Fibroblast of lung (primary cell): ENCODE results near the gene EPHB1. TPM values are rescaled to one million over a fixed set of nuclear protein-coding genes. Genes with fewer than 3 reads are reported as not detected.

Experiments used
- DNase-seq, 2 donors: peaks; one replicate each; pipeline versions ENCODE4 v3.0.0 to v3.0.0-alpha.2; 2010; ENCODE audit warnings: low read depth in 2 of 2
- H2AFZ ChIP-seq: 2 replicates; pipeline ENCODE4 v1.5.1; 2012; ENCODE audit warnings: low read length, control low read depth, inconsistent platforms
- H3K27ac ChIP-seq: 2 replicates; pipeline ENCODE4 v1.5.1; 2011; ENCODE audit warnings: low read length, control low read depth; ENCODE audit not compliant: insufficient read depth
- H3K27me3 ChIP-seq: 2 replicates; pipeline ENCODE4 v1.5.1; 2011; ENCODE audit warnings: mild to moderate bottlenecking, low read length; ENCODE audit not compliant: control insufficient read depth, insufficient read depth
- H3K36me3 ChIP-seq: 2 replicates; pipeline ENCODE4 v1.5.1; 2011; ENCODE audit warnings: low read length; ENCODE audit not compliant: control insufficient read depth, insufficient read depth
- H3K4me1 ChIP-seq: 2 replicates; pipeline ENCODE4 v1.5.1; 2011; ENCODE audit warnings: low read length; ENCODE audit not compliant: control insufficient read depth, insufficient read depth; ENCODE audit errors: extremely low read depth
- H3K4me2 ChIP-seq: 2 replicates; pipeline ENCODE4 v1.5.1; 2011; ENCODE audit warnings: low read length, control low read depth; ENCODE audit not compliant: insufficient read depth; ENCODE audit errors: extremely low read depth
- H3K4me3 ChIP-seq, 4 experiments: fragments of 200-600 bp in 1 of 4; sonication (generic) in 1 of 4; replicated peaks in 1 of 4; 2 replicates each; pipeline ENCODE4 v1.5.1; 2011 to 2016; ENCODE audit warnings: low read length in 4 of 4, low read depth in 3 of 4, mild to moderate bottlenecking in 3 of 4, control low read depth in 2 of 4, inconsistent platforms in 1 of 4, mixed read lengths in 1 of 4; ENCODE audit not compliant: insufficient read depth in 1 of 4; ENCODE audit errors: control extremely low read depth in 1 of 4
- H3K79me2 ChIP-seq: 2 replicates; pipeline ENCODE4 v1.5.1; 2012; ENCODE audit warnings: mild to moderate bottlenecking, low read length, inconsistent platforms; ENCODE audit not compliant: control insufficient read depth, insufficient read depth
- H3K9ac ChIP-seq: 2 replicates; pipeline ENCODE4 v1.5.1; 2011; ENCODE audit warnings: mild to moderate bottlenecking, low read length, control low read depth; ENCODE audit not compliant: insufficient read depth
- H3K9me3 ChIP-seq: 2 replicates; pipeline ENCODE4 v1.5.1; 2012; ENCODE audit warnings: low read depth, low read length; ENCODE audit not compliant: control insufficient read depth, insufficient read depth
- H4K20me1 ChIP-seq: 2 replicates; pipeline ENCODE4 v1.5.1; 2011; ENCODE audit warnings: low read length; ENCODE audit not compliant: control insufficient read depth, insufficient read depth; ENCODE audit errors: extremely low read depth
- EZH2 ChIP-seq: IDR thresholded peaks from 2 replicates; pipeline ENCODE4 v1.5.1; 2012; ENCODE audit warnings: low read length, control low read depth, mild to moderate bottlenecking; ENCODE audit errors: missing control alignments
- polyA plus RNA-seq, 2 donors: library from polyadenylated mRNA; depleted of rRNA in 1 of 2; stranded (reverse) in 1 of 2; unstranded in 1 of 2; fragments of >200 nt; gene quantifications; 2 replicates each; pipeline ENCODE4 v1.2.1, GENCODE V29; 2011 to 2012; ENCODE audit warnings: missing spikeins in 1 of 2
- total RNA-seq: library from RNA; depleted of rRNA; stranded (reverse); fragments of >200 nt; gene quantifications from 2 replicates; pipeline ENCODE4 v1.2.1, GENCODE V29; 2014
- TF ChIP-seq, protein P1 (sequence below), 2 donors: IDR thresholded peaks in 1 of 2; conservative IDR thresholded peaks in 1 of 2; 1 replicate in 1 of 2; 2 replicates in 1 of 2; pipeline ENCODE4 v1.5.1; 2011 to 2012; ENCODE audit warnings: low read length in 2 of 2, control low read depth in 1 of 2, inconsistent platforms in 1 of 2, low read depth in 1 of 2, mild to moderate bottlenecking in 1 of 2

The EPHB1 gene
- total and polyA plus RNA-seq, 2 donors (not counting 1 experiment from before 2014, with no cell fraction given) = 0.14 to 0.50 TPM

DNA sequence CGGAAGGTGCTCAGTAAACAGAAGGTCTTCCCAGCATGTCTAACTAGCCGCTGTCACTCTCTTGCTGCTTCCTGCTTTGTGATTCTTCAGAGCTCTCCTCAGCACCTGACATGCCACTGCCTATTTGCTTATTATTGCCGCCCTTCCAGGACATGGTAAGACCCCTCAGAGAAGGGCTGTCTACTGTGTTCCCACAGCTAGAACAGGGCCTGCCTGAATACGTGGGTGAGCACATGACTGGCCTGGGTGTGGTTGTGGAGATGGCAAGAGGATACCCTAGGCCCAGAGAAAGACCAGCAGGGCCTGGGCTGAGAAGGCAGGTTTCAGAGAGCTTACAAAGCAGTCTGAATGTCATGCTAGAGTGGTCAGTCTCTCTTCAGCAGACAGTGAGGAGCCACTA, 2.4 kb upstream of the EPHB1 start:
- Histone ChIP-seq H3K4me3 (no peak overlapping the region), H3K9me3 (no peaks in the 10 kb centered on the region), H3K4me2 (no peak overlapping the region), H2AFZ (no peak overlapping the region), H3K9ac (no peak overlapping the region), H3K27me3 (peaks cover 12% of the 10 kb centered on the region), H3K4me1 (peaks cover 2% of the 10 kb centered on the region), H3K27ac (no peak overlapping the region), H3K79me2 (no peaks in the 10 kb centered on the region), H4K20me1 (no peaks in the 10 kb centered on the region), H3K36me3 (no peaks in the 10 kb centered on the region)
- no peak for DNase-seq
- TF ChIP-seq EZH2 = no peak
- TF ChIP-seq, protein P1, sequence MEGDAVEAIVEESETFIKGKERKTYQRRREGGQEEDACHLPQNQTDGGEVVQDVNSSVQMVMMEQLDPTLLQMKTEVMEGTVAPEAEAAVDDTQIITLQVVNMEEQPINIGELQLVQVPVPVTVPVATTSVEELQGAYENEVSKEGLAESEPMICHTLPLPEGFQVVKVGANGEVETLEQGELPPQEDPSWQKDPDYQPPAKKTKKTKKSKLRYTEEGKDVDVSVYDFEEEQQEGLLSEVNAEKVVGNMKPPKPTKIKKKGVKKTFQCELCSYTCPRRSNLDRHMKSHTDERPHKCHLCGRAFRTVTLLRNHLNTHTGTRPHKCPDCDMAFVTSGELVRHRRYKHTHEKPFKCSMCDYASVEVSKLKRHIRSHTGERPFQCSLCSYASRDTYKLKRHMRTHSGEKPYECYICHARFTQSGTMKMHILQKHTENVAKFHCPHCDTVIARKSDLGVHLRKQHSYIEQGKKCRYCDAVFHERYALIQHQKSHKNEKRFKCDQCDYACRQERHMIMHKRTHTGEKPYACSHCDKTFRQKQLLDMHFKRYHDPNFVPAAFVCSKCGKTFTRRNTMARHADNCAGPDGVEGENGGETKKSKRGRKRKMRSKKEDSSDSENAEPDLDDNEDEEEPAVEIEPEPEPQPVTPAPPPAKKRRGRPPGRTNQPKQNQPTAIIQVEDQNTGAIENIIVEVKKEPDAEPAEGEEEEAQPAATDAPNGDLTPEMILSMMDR (conservative IDR thresholded peaks at IDR 0.05 in 1 of 2, IDR thresholded peaks at IDR 0.05 in 1 of 2; ENCODE audit: low read depth in 1 of 2, low read length in 2 of 2) = no peak

DNA sequence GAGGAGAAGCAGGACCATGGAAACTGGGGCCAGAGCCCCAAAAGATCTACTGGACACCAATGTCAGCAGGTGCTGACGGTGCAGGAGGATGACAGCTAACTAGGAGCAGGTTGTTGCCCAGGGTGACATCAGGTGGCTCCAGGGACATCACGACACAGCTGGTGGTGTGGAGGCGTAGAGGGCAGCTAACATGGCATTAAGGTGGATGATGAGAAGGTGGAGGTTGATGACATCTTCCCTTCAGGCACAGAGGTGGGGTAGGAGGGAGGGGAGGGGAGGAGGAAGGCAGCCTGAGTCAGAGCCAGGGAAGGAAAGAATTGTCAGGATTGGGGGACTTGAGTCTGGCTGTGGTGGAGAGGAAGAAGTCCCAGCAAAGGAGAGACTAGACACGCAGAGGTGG, 1.5 kb upstream of the EPHB1 start:
- H3K4me2 ChIP-seq = no peak overlapping the region
- H3K36me3 ChIP-seq = no peaks in the 10 kb centered on the region
- no peak for DNase-seq
- H3K27me3 ChIP-seq = peaks cover 12% of the 10 kb centered on the region
- no peak overlapping the region for H2AFZ ChIP-seq
- no peaks in the 10 kb centered on the region for H3K79me2 ChIP-seq
- H3K27ac ChIP-seq = no peak overlapping the region
- TF ChIP-seq, protein P1 (conservative IDR thresholded peaks at IDR 0.05 in 1 of 2, IDR thresholded peaks at IDR 0.05 in 1 of 2; ENCODE audit: low read depth in 1 of 2, low read length in 2 of 2) = no peak
- TF ChIP-seq EZH2 = no peak
- H3K4me1 ChIP-seq = peaks cover 2% of the 10 kb centered on the region
- H3K4me3 ChIP-seq = no peak overlapping the region
- H3K9ac ChIP-seq = no peak overlapping the region
- no peaks in the 10 kb centered on the region for H4K20me1 ChIP-seq
- no peaks in the 10 kb centered on the region for H3K9me3 ChIP-seq

DNA sequence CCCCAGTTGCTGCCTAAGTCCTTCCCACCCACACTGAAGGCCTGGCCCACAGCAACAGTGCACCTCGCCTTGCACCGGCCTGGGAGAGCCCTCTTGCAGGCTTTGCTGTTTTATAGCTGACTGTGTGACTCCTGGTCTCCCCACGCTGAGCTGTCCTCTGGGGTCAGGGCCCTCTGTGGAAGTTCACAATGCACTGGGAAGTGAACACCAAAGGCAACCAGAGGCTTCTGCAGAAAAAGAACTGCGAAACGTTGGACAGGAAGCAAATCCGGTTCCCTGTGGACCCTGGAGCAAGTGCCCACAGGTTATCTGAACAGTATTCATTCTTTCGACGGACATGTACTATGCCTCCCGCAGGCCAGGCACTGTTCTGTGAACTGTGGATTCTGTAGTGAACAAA, 737 bp upstream of the EPHB1 start:
- DNase-seq = no peak
- Histone ChIP-seq H3K4me3 (no peak overlapping the region), H2AFZ (no peak overlapping the region), H3K79me2 (no peaks in the 10 kb centered on the region), H3K9me3 (no peaks in the 10 kb centered on the region), H3K4me2 (no peak overlapping the region), H3K27me3 (peaks cover 12% of the 10 kb centered on the region), H3K9ac (no peak overlapping the region), H4K20me1 (no peaks in the 10 kb centered on the region), H3K4me1 (peaks cover 2% of the 10 kb centered on the region), H3K36me3 (no peaks in the 10 kb centered on the region), H3K27ac (no peak overlapping the region)
- no peak for TF ChIP-seq EZH2
- TF ChIP-seq, protein P1 (conservative IDR thresholded peaks at IDR 0.05 in 1 of 2, IDR thresholded peaks at IDR 0.05 in 1 of 2; ENCODE audit: low read depth in 1 of 2, low read length in 2 of 2) = no peak
